K562 (cell line): ENCODE results near the gene SERPINE1. TPM values are rescaled to one million over a fixed set of nuclear protein-coding genes. Genes with fewer than 3 reads are reported as not detected.

Experiments
- BHLHE40 ChIP-seq: IDR thresholded peaks from 2 replicates; pipeline ENCODE4 v1.6.1; 2011; ENCODE audit warnings: low read length, improper control_type of control experiment
- BMI1 ChIP-seq: fragments of 150-350 bp; IDR thresholded peaks from 2 replicates; pipeline ENCODE4 v1.6.1; 2014; ENCODE audit warnings: low read length
- CGGBP1 ChIP-seq: fragments of 250-450 bp; sonication (Bioruptor Pico); IDR thresholded peaks from 2 replicates; pipeline ENCODE4 v1.9.0; 2021; ENCODE audit warnings: mild to moderate bottlenecking
- DACH1 ChIP-seq: fragments of 450-650 bp; IDR thresholded peaks from 2 replicates; pipeline ENCODE4 v1.6.1; 2018; ENCODE audit not compliant: partially characterized antibody
- E2F4 ChIP-seq: sonication (generic); formaldehyde crosslinking; IDR thresholded peaks from 2 replicates; pipeline ENCODE4 v1.8.0; 2022; ENCODE audit warnings: mild to moderate bottlenecking, low read depth, missing genetic modification reagents
- GATAD2B ChIP-seq: fragments of 450-650 bp; IDR thresholded peaks from 2 replicates; pipeline ENCODE4 v1.6.1; 2017; ENCODE audit warnings: mild to moderate bottlenecking, borderline replicate concordance
- GMEB1 ChIP-seq: fragments of 250-450 bp; sonication (Bioruptor Pico); IDR thresholded peaks from 2 replicates; pipeline ENCODE4 v1.4.0; 2020; ENCODE audit warnings: mild to moderate bottlenecking
- HCFC1 ChIP-seq: IDR thresholded peaks from 2 replicates; pipeline ENCODE4 v1.6.1; 2012; ENCODE audit warnings: low read depth, low read length, improper control_type of control experiment
- MCM2 ChIP-seq: fragments of 450-650 bp; IDR thresholded peaks from 2 replicates; pipeline ENCODE4 v1.6.1; 2017; ENCODE audit warnings: low read depth, mild to moderate bottlenecking
- MITF ChIP-seq: IDR thresholded peaks from 2 replicates; pipeline ENCODE4 v1.6.1; 2014; ENCODE audit warnings: antibody characterized with exemption
- NCOA6 ChIP-seq: fragments of 450-650 bp; IDR thresholded peaks from 2 replicates; pipeline ENCODE4 v1.6.1; 2017; ENCODE audit warnings: mild to moderate bottlenecking
- NFIX ChIP-seq: fragments of 250-450 bp; sonication (Bioruptor Pico); IDR thresholded peaks from 2 replicates; pipeline ENCODE4 v1.4.0; 2020; ENCODE audit warnings: low read depth, mild to moderate bottlenecking, moderate library complexity
- PML ChIP-seq: IDR thresholded peaks from 2 replicates; pipeline ENCODE4 v1.6.1; 2012; ENCODE audit warnings: low read length, inconsistent platforms
- RAD51 ChIP-seq: fragments of 450-650 bp; IDR thresholded peaks from 2 replicates; pipeline ENCODE4 v1.7.1; 2016; ENCODE audit warnings: low read depth, mild to moderate bottlenecking, borderline replicate concordance
- RBM14 ChIP-seq: fragments of 200-400 bp; formaldehyde crosslinking; IDR thresholded peaks from 2 replicates; pipeline ENCODE4 v1.6.1; 2018; ENCODE audit warnings: low read depth, mild to moderate bottlenecking, low read length, moderate library complexity, borderline replicate concordance; ENCODE audit not compliant: insufficient read depth
- RFX7 ChIP-seq: fragments of 250-450 bp; sonication (Bioruptor Pico); IDR thresholded peaks from 2 replicates; pipeline ENCODE4 v1.5.1; 2021; ENCODE audit warnings: mild to moderate bottlenecking
- TBL1XR1 ChIP-seq, 2 experiments: IDR thresholded peaks; 2 replicates each; pipeline ENCODE4 v1.6.1; 2012; ENCODE audit warnings: improper control_type of control experiment in 2 of 2, low read length in 2 of 2, mild to moderate bottlenecking in 1 of 2
- ZNF274 ChIP-seq: IDR thresholded peaks from 2 replicates; pipeline ENCODE4 v1.6.1; 2011; ENCODE audit warnings: low read depth, mild to moderate bottlenecking, low read length, moderate library complexity, borderline replicate concordance
- ZNF609 ChIP-seq: sonication (generic); formaldehyde crosslinking; IDR thresholded peaks from 2 replicates; pipeline ENCODE4 v1.8.1; 2023; ENCODE audit warnings: missing genetic modification reagents, mild to moderate bottlenecking, borderline replicate concordance
- polyA plus RNA-seq, 8 experiments: library from polyadenylated mRNA; depleted of rRNA in 4 of 8; stranded (reverse) in 5 of 8; unstranded in 3 of 8; fragments of >200 nt; fragmentation: Nextera tagmentation in 2 of 8; fragmentation: Illumina TruSeq in 1 of 8; extraction: Ambion mirVana in 2 of 8; extraction: Trizol in 1 of 8; gene quantifications; 2 replicates each; pipeline versions ENCODE4 v1.2.1 to v1.2.3, GENCODE V29; 2011 to 2014; ENCODE audit warnings: inconsistent platforms in 1 of 8, missing spikeins in 1 of 8
- total RNA-seq, 7 experiments: library from RNA; depleted of rRNA in 6 of 7; stranded (reverse); fragments of >200 nt in 6 of 7; fragmentation: Illumina TruSeq in 2 of 7; extraction: Trizol in 2 of 7; gene quantifications; 2 replicates each; pipeline versions ENCODE4 v1.2.1 to v1.2.3, GENCODE V29; 2011 to 2021; ENCODE audit warnings: low replicate concordance in 1 of 7

SERPINE1 gene
- total and polyA plus RNA-seq, 9 of the 15 experiments (the other 6 are each of a cell fraction or from before 2014, with no cell fraction given) = 0.22 to 4.8 (median 0.91) TPM

GRCh38 chr7:101165075-101165957 is 38.4 kb downstream of the SERPINE1 start, which contains the start of gene VGF (continued):
- TF ChIP-seq GMEB1 (CRISPR knock-in tag) (peak; percentile 67), GATAD2B (no peak), E2F4 (CRISPR knock-in tag) (peak; percentile 92), MITF (peak; percentile 83), ZNF609 (CRISPR knock-in tag) (peak; percentile 67; the same call in 1 of the 2 replicates), RAD51 (peak; percentile 97), MCM2 (no peak), NCOA6 (peak; percentile 75), DACH1 (peak; percentile 76), TBL1XR1 (IDR thresholded peaks at IDR 0.05; ENCODE audit: low read length in 2 of 2) (peak in 1 of 2 experiments; percentile 57; a peak in 2 of 4 replicates), PML (no peak), CGGBP1 (CRISPR knock-in tag) (no peak), BMI1 (0 out of 2 replicates have a peak, but pooled peaks have one; percentile 12), RFX7 (CRISPR knock-in tag) (no peak), HCFC1 (peak; percentile 55), NFIX (no peak), ZNF274 (no peak), RBM14 (no peak), BHLHE40 (peak; percentile 96)
